NCI-H510A (cell line): ENCODE measurements around the gene CPSF7.
"Not testable (repeated sequence)": the region's sequence is repeated elsewhere in the genome, so short reads cannot be mapped to it uniquely, and the experiment has no call there.

Experiments
- DNase-seq: peaks from one replicate; lab custom pipeline; 2025; lab: John Stamatoyannopoulos, UW

CPSF7 gene

DNA sequence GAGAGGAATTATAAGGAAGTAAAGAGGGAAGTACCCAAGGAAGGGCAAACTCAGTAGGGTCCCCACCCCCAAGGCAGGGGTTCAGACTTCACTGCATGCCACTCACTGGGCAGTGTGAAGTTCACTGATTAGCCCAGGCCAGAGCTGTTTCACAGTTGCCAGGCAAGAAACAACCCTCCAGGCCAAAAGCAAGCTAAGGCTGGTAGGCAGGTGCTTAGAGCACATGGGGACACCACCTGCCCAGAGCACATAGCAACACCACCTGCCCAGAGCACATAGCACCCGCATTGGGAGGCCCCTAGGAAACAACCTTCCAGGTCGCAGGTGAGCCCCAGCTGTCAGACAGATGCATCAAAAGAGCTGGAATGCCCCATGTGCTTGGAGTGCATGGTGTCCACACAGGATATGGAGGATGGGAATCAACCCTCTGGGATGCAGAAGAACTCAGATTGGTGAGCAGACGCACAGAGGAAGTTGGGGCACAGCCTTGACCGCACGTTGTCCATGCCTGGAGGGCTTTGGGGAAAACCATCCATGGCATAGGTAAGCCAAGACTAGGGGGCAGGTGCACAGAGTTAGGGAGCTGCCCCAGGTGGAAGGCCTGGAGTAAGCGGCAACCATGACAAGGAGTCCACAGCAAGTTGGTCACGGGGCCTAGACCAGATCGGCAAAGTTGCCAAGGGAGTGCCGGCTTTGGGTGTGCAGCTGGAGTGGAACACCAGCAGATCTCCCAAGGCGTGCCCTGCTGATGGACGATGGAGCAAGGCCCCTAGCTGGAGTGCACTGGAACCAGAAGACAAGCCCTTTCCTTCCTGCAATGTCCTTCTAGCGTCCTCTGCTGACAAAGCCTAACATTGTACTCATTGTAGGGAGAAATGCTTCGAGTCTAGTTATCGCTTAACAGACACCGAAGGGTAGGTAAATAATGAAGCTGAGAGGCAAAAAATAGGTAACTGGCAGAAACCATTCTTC is 45.2 kb downstream of the CPSF7 start:
- DNase-seq: no peak

- not testable (repeated sequence) for DNase-seq
These were observed 45.9 kb downstream of the CPSF7 start for GRCh38 chr11:61383859-61384258.

GRCh38 chr11:61380884-61381283 is 48.9 kb downstream of the CPSF7 start:
- DNase-seq: no peak

- no peak for DNase-seq
These were observed 51.0 kb downstream of the CPSF7 start for GRCh38 chr11:61378713-61379313.

DNA sequence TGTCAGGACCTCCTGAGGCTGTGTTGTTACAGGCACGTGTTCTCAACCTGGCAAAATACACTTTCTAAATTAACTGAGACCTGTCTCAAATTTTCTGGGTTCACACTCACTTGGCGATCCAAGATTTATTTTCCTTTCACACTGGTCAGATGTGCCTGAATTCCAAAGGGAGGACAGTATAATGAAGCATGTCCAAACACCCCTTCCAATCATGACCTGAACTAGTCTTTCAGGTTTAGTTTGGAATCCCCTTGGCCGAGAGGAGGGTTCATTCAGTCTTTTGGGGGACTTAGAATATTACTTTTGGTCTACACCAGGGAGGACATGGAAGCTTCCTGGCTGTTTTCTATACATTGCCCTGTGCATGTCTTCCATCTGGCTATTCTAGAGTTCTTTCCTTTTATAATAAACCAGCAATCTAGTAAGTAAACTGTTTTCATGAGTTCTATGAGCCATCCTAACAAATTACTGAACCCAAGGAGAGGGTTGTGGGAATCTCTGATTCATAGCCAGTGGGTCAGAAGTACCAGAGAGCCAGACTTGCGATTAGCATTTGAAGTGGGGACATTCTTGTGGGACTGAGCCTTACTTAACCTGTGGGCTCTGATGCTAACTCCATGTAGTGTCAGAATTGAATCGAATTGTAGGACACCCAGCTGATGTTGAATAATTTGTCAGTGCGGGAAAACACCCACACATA is 52.2 kb downstream of the CPSF7 start:
- no peak for DNase-seq

- no peak for DNase-seq
These were observed 54.0 kb downstream of the CPSF7 start for GRCh38 chr11:61375761-61376108.

DNA sequence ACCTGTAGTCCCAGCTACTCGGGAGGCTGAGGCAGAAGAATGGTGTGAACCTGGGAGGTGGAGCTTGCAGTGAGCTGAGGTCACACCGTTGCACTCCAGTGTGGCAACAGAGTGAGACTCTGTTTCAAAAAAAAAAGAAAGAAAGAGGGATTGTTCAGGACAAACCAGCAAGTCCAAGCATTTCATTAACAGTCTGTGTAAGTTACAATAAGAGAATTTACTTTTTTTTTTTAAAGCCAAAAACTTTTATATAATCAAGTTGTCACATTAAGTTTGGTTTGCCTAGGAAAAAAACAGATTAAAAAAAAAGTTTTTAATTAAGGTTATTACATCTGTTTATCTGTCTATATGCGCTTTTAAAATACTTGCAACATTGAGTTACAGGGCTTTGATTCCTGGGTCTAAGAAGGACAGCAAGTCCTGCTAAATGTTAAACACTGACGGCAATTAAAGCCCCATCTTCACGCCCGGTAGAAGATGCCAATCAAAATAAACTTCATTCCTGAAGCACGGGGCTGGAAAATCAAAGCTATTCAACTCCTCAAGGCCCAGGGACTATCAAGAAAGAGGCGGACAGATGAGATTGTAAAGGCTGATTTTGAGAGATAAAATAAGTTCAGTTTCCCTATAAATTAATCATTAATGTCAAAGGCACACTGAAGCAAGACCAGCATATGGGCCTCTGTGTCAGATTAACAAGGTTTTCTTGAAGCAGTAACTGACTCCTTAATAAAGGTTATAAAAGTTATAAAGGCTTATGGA is 56.9 kb downstream of the CPSF7 start:
- no peak for DNase-seq

GRCh38 chr11:61370349-61371005 is 59.3 kb downstream of the CPSF7 start:
- DNase-seq: no peak

DNA sequence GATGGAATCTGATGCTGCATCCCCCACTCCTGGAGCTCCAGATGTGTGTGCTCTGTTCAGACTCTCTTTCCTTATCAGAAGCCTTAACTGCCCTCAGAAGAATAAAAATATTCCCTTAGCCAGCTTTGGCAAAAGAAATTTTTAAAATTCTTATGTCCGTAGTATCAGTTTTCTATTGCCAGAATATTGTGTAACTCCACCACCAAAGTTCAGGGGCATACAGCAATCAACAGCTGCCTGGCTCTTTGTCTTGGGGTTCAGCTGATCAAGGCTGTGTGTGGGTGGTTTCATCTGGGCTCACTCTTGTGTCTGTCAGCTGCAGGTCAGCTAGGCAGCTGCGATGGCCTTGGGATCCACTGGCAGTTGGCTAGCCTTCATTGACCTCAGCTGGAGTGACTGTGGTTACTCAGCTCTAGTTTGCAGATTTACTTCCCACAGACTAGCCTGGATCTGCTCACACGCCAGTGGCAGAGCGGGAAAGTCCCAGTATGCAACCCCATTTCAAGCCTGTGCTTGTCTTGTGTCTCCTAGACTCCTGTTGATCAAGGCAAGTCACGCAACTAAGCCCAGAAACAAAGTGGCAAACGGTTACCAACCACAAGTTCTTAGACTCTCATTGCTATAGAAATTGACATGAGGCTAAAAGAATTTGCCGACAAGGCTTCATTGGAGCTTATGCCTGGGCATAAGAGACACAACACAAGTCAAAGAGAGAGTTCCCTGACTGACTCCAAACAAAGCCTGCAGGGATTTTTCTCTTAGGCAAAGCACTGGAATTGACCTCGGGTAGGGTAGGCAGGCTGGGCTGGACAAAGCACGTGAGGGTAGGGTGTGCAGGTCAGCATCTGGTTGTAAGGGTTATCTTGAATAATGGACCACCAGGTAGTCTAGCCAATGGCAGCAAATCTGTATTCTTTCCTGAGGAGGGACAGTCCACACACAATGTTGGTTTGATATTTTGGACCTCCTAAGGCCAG is 60.1 kb downstream of the CPSF7 start:
- DNase-seq: no peak

DNA sequence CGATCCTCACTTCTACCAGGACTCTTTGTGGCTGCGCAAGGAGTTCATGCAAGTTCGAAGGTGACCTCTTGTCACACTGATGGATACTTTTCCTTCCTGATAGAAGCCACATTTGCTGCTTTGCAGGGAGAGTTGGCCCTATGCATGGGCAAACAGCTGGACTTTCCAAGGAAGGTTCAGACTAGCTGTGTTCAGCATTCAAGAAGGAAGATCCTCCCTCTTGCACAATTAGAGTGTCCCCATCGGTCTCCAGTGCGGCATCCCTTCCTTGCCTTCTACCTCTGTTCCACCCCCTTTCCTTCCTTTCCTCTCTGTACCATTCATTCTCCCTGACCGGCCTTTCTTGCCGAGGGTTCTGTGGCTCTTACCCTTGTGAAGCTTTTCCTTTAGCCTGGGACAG is 61.1 kb downstream of the CPSF7 start:
- DNase-seq: no peak

- no peak for DNase-seq
These were observed 62.4 kb downstream of the CPSF7 start for GRCh38 chr11:61367406-61367805.

DNA sequence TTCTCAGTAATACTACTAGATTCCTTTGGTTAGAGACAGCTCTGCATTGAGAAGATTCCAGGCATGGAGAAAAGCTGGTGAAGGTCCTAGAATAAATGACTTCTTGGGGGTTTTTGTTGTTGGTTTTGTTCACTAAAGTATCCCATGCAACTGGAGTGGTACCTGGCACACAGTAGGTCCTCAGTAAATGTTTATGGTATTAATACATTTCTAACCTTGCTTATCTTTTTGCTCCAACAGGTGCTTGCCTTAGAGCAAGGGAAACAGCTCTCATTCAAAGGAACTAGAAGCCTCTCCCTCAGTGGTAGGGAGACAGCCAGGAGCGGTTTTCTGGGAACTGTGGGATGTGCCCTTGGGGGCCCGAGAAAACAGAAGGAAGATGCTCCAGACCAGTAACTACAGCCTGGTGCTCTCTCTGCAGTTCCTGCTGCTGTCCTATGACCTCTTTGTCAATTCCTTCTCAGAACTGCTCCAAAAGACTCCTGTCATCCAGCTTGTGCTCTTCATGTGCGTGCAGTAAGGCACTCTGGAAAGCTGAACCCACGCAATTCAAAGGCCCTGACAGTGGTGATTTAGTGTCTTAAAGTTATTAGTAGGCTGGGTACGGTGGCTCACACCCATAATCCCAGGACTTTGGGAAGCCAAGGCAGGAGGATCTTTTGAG is 65.6 kb downstream of the CPSF7 start:
- no peak for DNase-seq

- no peak for DNase-seq
These were observed 67.3 kb downstream of the CPSF7 start for GRCh38 chr11:61362542-61362875.

DNA sequence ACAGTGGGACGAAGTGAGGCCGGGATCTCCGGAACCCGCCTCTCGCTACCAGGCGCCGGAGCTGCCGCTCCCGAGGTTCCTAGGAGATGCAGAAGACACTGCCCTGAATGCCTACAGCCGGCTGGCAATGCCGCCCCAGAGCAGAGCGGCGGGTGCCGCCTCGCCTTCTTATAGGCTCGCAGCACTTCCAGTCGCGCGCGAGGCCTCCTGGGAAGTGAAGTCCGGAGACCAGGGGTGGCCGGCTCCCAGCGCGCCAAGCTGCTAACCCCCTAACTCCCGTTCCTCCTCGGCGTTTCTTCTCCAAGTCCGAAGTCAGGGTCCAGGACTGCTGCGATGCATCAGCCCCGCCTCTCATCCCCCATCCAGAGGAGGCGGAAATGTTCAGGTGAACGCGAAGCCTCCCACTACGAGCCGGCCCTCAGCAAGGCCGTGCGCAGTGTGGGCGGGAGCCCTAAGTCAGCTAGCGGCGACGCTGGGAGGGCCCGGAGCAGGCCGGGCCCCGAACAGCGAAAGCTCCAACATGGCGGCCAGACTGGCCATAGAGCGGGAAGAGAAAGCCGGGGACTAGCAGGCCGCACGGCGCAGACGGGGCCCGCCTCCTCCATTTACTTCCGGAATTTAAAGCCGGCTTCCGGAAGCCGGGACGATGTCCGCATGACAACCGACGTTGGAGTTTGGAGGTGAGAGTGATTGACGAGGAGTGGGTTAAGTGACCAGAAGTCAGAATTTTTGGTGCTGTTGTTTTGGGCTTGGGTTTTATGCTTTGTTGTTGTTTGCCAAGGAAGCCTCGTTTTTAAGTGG is 67.8 kb downstream of the CPSF7 start, which contains the start of the genes CYB561A3 and TMEM138:
CYB561A3 (minus strand) TSS at position 142 of the 801 bp plus-strand sequence. CDS start 5,169 bp downstream, outside the sequence.
TMEM138 (plus strand) TSS at position 634 of the 801 bp plus-strand sequence. CDS start 2,017 bp downstream, outside the sequence.
- DNase-seq: peak; percentile 91

- no peak for DNase-seq
These were observed 68.5 kb downstream of the CPSF7 start for GRCh38 chr11:61361237-61361740.

DNA sequence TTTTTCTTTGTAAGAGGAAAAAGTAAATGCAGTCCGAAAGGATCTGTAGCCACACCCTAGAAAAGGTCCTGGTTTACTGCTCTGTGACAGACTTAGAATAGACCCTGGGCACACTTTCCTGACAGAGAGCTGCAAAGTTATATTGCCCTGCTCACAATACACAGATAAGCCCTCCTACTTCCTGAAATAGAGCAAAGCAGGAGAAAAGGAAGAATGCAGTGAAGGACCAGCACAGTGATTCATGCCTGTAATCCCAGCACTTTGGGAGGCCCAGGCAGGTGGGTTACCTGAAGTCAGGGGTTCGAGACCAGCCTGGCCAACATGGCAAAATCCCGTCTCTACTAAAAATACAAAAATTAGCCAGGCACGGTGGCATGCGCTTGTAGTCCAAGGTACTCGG is 70.3 kb downstream of the CPSF7 start:
- no peak for DNase-seq

- DNase-seq: no peak
These were observed 71.2 kb downstream of the CPSF7 start for GRCh38 chr11:61358566-61358965.

GRCh38 chr11:61357894-61358239 is 71.9 kb downstream of the CPSF7 start:
- DNase-seq: no peak
